H1 (cell line): ENCODE data around the gene PCDHA9. TPM values are rescaled to one million over a fixed set of nuclear protein-coding genes. Genes with fewer than 3 reads are reported as not detected.
A peak's percentile ranks its signal among the peaks of the same experiment; 100 is the strongest.

Experiments used
- BCL11A ChIP-seq, 2 experiments: IDR thresholded peaks; one replicate each; pipeline ENCODE4 v1.6.1; 2011; ENCODE audit warnings: low read depth in 2 of 2, low read length in 2 of 2, mild to moderate bottlenecking in 2 of 2
- BRCA1 ChIP-seq: IDR thresholded peaks from 2 replicates; pipeline ENCODE4 v1.6.1; 2012; ENCODE audit warnings: low read depth, low read length, improper control_type of control experiment
- GABPA ChIP-seq: IDR thresholded peaks from 2 replicates; pipeline ENCODE4 v1.6.1; 2011; ENCODE audit warnings: mild to moderate bottlenecking, low read length, moderate library complexity, borderline replicate concordance; ENCODE audit not compliant: insufficient read depth
- HDAC6 ChIP-seq: IDR thresholded peaks from one replicate; pipeline ENCODE4 v1.7.1; 2012; ENCODE audit warnings: low read depth, mild to moderate bottlenecking, inconsistent platforms, low read length, moderate library complexity
- JUND ChIP-seq: IDR thresholded peaks from 2 replicates; pipeline ENCODE4 v1.6.1; 2011; ENCODE audit warnings: mild to moderate bottlenecking, improper control_type of control experiment, low read length
- KDM5A ChIP-seq: fragments of 200-600 bp; IDR thresholded peaks from 2 replicates; pipeline ENCODE4 v1.7.1; 2012; ENCODE audit warnings: mild to moderate bottlenecking, low read length, inconsistent platforms, mixed read lengths
- PHF8 ChIP-seq: fragments of 200-600 bp; sonication (generic); conservative IDR thresholded peaks from 2 replicates; pipeline ENCODE4 v1.7.1; 2012; ENCODE audit warnings: low read depth, mild to moderate bottlenecking, inconsistent platforms, low read length, moderate library complexity
- polyA plus RNA-seq, 7 experiments: library from polyadenylated mRNA; depleted of rRNA in 3 of 7; stranded (reverse) in 5 of 7; unstranded in 2 of 7; fragments of >200 nt in 5 of 7; fragments of 200-250 nt in 2 of 7; gene quantifications; 1 replicate in 5 of 7; 2 replicates in 1 of 7; 4 replicates in 1 of 7; pipeline versions ENCODE4 v1.2.1 to v1.2.3, GENCODE V29; 2011 to 2013; ENCODE audit warnings: missing spikeins in 2 of 7, mixed read lengths in 2 of 7
- total RNA-seq: library from RNA; stranded (reverse); fragmentation: NEBNext Ultra II Directional; extraction: Animal tissue kit (Norgen Biotek cat#: 25700); gene quantifications from 2 replicates; pipeline ENCODE4 v1.2.1, GENCODE V29; 2021
- TF ChIP-seq, protein P1 (sequence below): fragments of 300-600 bp; sonication (generic); IDR thresholded peaks from 2 replicates; pipeline ENCODE4 v1.7.1; 2012; ENCODE audit warnings: low read length, moderate library complexity, mild to moderate bottlenecking, inconsistent platforms; ENCODE audit not compliant: insufficient replicate concordance

PCDHA9 gene
- total and polyA plus RNA-seq, 2 of the 8 experiments (the other 6 are each of a cell fraction or from before 2014, with no cell fraction given): 0.12 to 0.28 TPM

DNA sequence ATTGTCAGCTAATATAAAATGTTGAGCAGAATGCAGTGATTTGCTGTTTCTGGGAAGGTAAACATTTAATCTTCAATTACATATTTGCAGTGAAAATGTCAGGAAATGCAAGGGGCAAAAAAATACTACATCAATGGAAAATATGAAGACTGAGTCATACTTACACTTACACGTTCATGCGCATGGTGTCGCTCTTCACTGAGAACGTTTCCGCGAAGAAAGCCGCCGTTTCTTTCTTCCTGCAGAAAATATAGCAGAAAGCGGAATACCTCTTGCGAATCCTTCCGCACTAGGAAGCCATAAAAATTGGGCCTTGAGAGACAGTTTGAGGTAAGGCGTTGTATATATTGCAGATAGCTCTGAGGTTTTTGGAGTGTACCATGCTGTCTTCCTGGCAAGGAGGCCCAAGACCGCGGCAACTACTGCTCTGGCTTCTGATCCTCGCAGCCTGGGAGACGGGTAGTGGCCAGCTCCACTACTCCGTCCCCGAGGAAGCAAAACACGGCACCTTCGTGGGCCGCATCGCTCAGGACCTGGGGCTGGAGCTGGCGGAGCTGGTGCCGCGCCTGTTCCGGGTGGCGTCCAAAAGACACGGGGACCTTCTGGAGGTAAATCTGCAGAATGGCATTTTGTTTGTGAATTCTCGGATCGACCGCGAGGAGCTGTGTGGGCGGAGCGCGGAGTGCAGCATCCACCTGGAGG, 33.9 kb downstream of the PCDHA9 start, which contains the start of gene PCDHA13 (continued):
- TF ChIP-seq HDAC6: no peak
- peak; percentile 44; the same call in 1 of the 2 replicates for TF ChIP-seq JUND
- no peak for TF ChIP-seq GABPA
- TF ChIP-seq, protein P1, sequence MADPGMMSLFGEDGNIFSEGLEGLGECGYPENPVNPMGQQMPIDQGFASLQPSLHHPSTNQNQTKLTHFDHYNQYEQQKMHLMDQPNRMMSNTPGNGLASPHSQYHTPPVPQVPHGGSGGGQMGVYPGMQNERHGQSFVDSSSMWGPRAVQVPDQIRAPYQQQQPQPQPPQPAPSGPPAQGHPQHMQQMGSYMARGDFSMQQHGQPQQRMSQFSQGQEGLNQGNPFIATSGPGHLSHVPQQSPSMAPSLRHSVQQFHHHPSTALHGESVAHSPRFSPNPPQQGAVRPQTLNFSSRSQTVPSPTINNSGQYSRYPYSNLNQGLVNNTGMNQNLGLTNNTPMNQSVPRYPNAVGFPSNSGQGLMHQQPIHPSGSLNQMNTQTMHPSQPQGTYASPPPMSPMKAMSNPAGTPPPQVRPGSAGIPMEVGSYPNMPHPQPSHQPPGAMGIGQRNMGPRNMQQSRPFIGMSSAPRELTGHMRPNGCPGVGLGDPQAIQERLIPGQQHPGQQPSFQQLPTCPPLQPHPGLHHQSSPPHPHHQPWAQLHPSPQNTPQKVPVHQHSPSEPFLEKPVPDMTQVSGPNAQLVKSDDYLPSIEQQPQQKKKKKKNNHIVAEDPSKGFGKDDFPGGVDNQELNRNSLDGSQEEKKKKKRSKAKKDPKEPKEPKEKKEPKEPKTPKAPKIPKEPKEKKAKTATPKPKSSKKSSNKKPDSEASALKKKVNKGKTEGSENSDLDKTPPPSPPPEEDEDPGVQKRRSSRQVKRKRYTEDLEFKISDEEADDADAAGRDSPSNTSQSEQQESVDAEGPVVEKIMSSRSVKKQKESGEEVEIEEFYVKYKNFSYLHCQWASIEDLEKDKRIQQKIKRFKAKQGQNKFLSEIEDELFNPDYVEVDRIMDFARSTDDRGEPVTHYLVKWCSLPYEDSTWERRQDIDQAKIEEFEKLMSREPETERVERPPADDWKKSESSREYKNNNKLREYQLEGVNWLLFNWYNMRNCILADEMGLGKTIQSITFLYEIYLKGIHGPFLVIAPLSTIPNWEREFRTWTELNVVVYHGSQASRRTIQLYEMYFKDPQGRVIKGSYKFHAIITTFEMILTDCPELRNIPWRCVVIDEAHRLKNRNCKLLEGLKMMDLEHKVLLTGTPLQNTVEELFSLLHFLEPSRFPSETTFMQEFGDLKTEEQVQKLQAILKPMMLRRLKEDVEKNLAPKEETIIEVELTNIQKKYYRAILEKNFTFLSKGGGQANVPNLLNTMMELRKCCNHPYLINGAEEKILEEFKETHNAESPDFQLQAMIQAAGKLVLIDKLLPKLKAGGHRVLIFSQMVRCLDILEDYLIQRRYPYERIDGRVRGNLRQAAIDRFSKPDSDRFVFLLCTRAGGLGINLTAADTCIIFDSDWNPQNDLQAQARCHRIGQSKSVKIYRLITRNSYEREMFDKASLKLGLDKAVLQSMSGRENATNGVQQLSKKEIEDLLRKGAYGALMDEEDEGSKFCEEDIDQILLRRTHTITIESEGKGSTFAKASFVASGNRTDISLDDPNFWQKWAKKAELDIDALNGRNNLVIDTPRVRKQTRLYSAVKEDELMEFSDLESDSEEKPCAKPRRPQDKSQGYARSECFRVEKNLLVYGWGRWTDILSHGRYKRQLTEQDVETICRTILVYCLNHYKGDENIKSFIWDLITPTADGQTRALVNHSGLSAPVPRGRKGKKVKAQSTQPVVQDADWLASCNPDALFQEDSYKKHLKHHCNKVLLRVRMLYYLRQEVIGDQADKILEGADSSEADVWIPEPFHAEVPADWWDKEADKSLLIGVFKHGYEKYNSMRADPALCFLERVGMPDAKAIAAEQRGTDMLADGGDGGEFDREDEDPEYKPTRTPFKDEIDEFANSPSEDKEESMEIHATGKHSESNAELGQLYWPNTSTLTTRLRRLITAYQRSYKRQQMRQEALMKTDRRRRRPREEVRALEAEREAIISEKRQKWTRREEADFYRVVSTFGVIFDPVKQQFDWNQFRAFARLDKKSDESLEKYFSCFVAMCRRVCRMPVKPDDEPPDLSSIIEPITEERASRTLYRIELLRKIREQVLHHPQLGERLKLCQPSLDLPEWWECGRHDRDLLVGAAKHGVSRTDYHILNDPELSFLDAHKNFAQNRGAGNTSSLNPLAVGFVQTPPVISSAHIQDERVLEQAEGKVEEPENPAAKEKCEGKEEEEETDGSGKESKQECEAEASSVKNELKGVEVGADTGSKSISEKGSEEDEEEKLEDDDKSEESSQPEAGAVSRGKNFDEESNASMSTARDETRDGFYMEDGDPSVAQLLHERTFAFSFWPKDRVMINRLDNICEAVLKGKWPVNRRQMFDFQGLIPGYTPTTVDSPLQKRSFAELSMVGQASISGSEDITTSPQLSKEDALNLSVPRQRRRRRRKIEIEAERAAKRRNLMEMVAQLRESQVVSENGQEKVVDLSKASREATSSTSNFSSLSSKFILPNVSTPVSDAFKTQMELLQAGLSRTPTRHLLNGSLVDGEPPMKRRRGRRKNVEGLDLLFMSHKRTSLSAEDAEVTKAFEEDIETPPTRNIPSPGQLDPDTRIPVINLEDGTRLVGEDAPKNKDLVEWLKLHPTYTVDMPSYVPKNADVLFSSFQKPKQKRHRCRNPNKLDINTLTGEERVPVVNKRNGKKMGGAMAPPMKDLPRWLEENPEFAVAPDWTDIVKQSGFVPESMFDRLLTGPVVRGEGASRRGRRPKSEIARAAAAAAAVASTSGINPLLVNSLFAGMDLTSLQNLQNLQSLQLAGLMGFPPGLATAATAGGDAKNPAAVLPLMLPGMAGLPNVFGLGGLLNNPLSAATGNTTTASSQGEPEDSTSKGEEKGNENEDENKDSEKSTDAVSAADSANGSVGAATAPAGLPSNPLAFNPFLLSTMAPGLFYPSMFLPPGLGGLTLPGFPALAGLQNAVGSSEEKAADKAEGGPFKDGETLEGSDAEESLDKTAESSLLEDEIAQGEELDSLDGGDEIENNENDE: no peak
- TF ChIP-seq KDM5A: no peak
- 0 out of 2 replicates have a peak, but pooled peaks have one; percentile 35 for TF ChIP-seq PHF8
- TF ChIP-seq BRCA1: no peak
- no peak for TF ChIP-seq BCL11A (IDR thresholded peaks at IDR 0.05; ENCODE audit: low read depth in 2 of 2, low read length in 2 of 2)
